Natural killer cell (primary cell): ENCODE data around the gene PTCRA. TPM values are rescaled to one million over a fixed set of nuclear protein-coding genes. Genes with fewer than 3 reads are reported as not detected.

ENCODE experiments used
- ATAC-seq, 3 donors: fragments of 150-1000 bp in 2 of 3; fragments of 200-7000 bp in 1 of 3; cut with Tn5 transposase; 1 replicate in 1 of 3; 2 replicates in 2 of 3; pipeline ENCODE4 v1.10.0; 2021; ENCODE audit warnings: mild to moderate bottlenecking in 2 of 3, moderate library complexity in 2 of 3
- DNase-seq, 2 donors: peaks; one replicate each; pipeline versions ENCODE4 v3.0.0 to v3.0.0-alpha.2; 2013 to 2021; ENCODE audit warnings: mixed read lengths in 1 of 2
- H3K27ac ChIP-seq: one replicate; pipeline ENCODE4 v1.5.1; 2013; ENCODE audit warnings: mild to moderate bottlenecking, low read length
- H3K27me3 ChIP-seq: one replicate; pipeline ENCODE4 v1.6.1; 2013; ENCODE audit warnings: low read length; ENCODE audit not compliant: control insufficient read depth, insufficient read depth
- H3K36me3 ChIP-seq: one replicate; pipeline ENCODE4 v1.6.1; 2013; ENCODE audit warnings: low read length; ENCODE audit not compliant: control insufficient read depth, insufficient read depth
- H3K4me1 ChIP-seq: one replicate; pipeline ENCODE4 v1.6.1; 2013; ENCODE audit warnings: low read length; ENCODE audit not compliant: control insufficient read depth, insufficient read depth
- H3K4me3 ChIP-seq: one replicate; pipeline ENCODE4 v1.5.1; 2013; ENCODE audit warnings: low read length
- H3K9me3 ChIP-seq: one replicate; pipeline ENCODE4 v1.6.1; 2013; ENCODE audit warnings: low read length; ENCODE audit not compliant: control insufficient read depth, insufficient read depth
- H3K27ac Mint-ChIP-seq, 2 donors: one replicate each; pipeline ENCODE4 v1.8.0; 2022; ENCODE audit warnings: mild to moderate bottlenecking in 2 of 2, mixed read lengths in 2 of 2, moderate library complexity in 1 of 2
- H3K27me3 Mint-ChIP-seq, 2 donors: one replicate each; pipeline ENCODE4 v1.8.0; 2022; ENCODE audit warnings: low read depth in 2 of 2, mixed read lengths in 2 of 2
- H3K36me3 Mint-ChIP-seq: one replicate; pipeline ENCODE4 v1.8.0; 2022; ENCODE audit warnings: mixed read lengths
- H3K4me1 Mint-ChIP-seq, 2 donors: one replicate each; pipeline ENCODE4 v1.8.0; 2022; ENCODE audit warnings: mixed read lengths in 2 of 2
- H3K4me3 Mint-ChIP-seq: one replicate; pipeline ENCODE4 v1.8.0; 2022; ENCODE audit warnings: mild to moderate bottlenecking, moderate library complexity, mixed read lengths
- H3K9me3 Mint-ChIP-seq, 2 donors: one replicate each; pipeline ENCODE4 v1.8.0; 2022; ENCODE audit warnings: mixed read lengths in 2 of 2
- CTCF ChIP-seq: fragments of 200-600 bp; IDR thresholded peaks from one replicate; pipeline ENCODE4 v1.8.0; 2022; ENCODE audit warnings: antibody characterized with exemption
- WGBS: methylation state at CpG from one replicate; pipeline ENCODE4 v1.1.7; 2013; ENCODE audit warnings: missing lambda C conversion rate; ENCODE audit not compliant: insufficient coverage; 5-methylcytosine and 5-hydroxymethylcytosine counted together
- intact Hi-C: fragments of 100-400 bp; cut with micrococcal nuclease; formaldehyde crosslinking; loops from one replicate; pipeline ENCODE4 v1.14.2; 2022
- total RNA-seq, 4 donors: library from RNA; stranded (reverse); fragments of 120-200 nt in 1 of 4; gene quantifications; one replicate each; pipeline versions ENCODE4 v1.2.3 to v1.2.4, GENCODE V29; 2013 to 2022

The PTCRA gene
- total RNA-seq, 3 donors from 2014 or later (not counting 1 experiment from before 2014, with no cell fraction given), result 3.7 to 4.7 TPM; not detected in 1

- Mint-ChIP-seq H3K36me3 (no peaks in the 10 kb centered on the region), H3K9me3 (no peaks in the 10 kb centered on the region), H3K4me1 (peaks cover 12 to 18% of the 10 kb centered on the region in 2 donors), H3K27ac (peak overlapping the region in 1 of 2 donors; percentile 21), H3K27me3 (no peaks in the 10 kb centered on the region), H3K4me3 (no peak overlapping the region)
- Histone ChIP-seq H3K4me1 (peaks cover 15% of the 10 kb centered on the region), H3K4me3 (no peak overlapping the region), H3K27ac (no peak overlapping the region), H3K36me3 (peaks cover 10% of the 10 kb centered on the region), H3K27me3 (no peaks in the 10 kb centered on the region), H3K9me3 (no peaks in the 10 kb centered on the region)
- TF ChIP-seq CTCF, result no peak
- 92% methylated on average over 3 of the region's 3 CpGs for WGBS
- no peak for DNase-seq
- intact Hi-C loops, result no loop called here
- ATAC-seq, result no peak
These were observed 58.1 kb downstream of the PTCRA start for GRCh38 chr6:42973926-42974325.

GRCh38 chr6:42974919-42975505, 59.2 kb downstream of the PTCRA start:
- Mint-ChIP-seq H3K4me1 (peaks cover 23 to 28% of the 10 kb centered on the region in 2 donors), H3K4me3 (no peak overlapping the region), H3K36me3 (no peaks in the 10 kb centered on the region), H3K9me3 (no peaks in the 10 kb centered on the region), H3K27ac (peak overlapping the region; percentile 31 to 40), H3K27me3 (no peaks in the 10 kb centered on the region)
- intact Hi-C loops, result no loop called here
- Histone ChIP-seq H3K4me3 (no peak overlapping the region), H3K27ac (no peak overlapping the region), H3K9me3 (no peaks in the 10 kb centered on the region), H3K4me1 (peaks cover 23% of the 10 kb centered on the region), H3K27me3 (no peaks in the 10 kb centered on the region), H3K36me3 (peaks cover 2% of the 10 kb centered on the region)
- ATAC-seq, result no peak
- DNase-seq, result no peak
- 92% methylated on average over 5 of the region's 5 CpGs for WGBS
- no peak for TF ChIP-seq CTCF

Other genes starting within 250 kb of the PTCRA start
- gene PRPH2, start 193.5 kb upstream of the PTCRA start, total RNA-seq, result under 1 TPM; 0.12 to 0.16 (median 0.13) TPM
- gene TBCC, start 169.9 kb upstream of the PTCRA start, total RNA-seq, result 10 to 100 TPM; 64.1 to 77.6 (median 65.6) TPM
- 10 to 100 TPM; 31.1 to 43.4 (median 37.1) TPM for gene BICRAL, start 134.0 kb upstream of the PTCRA start, total RNA-seq
- gene RPL7L1, start 36.4 kb upstream of the PTCRA start, total RNA-seq, result 10 to 100 TPM; 66.9 to 67.2 (median 66.9) TPM
- gene CNPY3, start 13.4 kb downstream of the PTCRA start, total RNA-seq, result 10 to 100 TPM; 52.4 to 71.2 (median 59.8) TPM
- 1 to 10 TPM; 2.0 to 2.8 (median 2.6) TPM for gene GNMT, start 44.7 kb downstream of the PTCRA start, total RNA-seq
- 10 to 100 TPM in 1 of 3 donors, 1 to 10 TPM in 2; 8.2 to 13.6 (median 9.9) TPM for gene PEX6, start 63.1 kb downstream of the PTCRA start, total RNA-seq
- gene PPP2R5D, start 68.5 kb downstream of the PTCRA start, total RNA-seq, result 10 to 100 TPM; 30.5 to 49.1 (median 40.1) TPM
- 10 to 100 TPM; 29.6 to 34.3 (median 34.2) TPM for gene MEA1, start 97.9 kb downstream of the PTCRA start, total RNA-seq
- gene KLHDC3, start 98.2 kb downstream of the PTCRA start, total RNA-seq, result 10 to 100 TPM; 52.7 to 60.9 (median 53.7) TPM
- 10 to 100 TPM; 33.1 to 43.9 (median 38.7) TPM for gene RRP36, start 105.6 kb downstream of the PTCRA start, total RNA-seq
- gene CUL7, start 137.8 kb downstream of the PTCRA start, total RNA-seq, result 10 to 100 TPM in 1 of 3 donors, 1 to 10 TPM in 2; 9.6 to 10.1 (median 9.9) TPM
- gene MRPL2, start 143.4 kb downstream of the PTCRA start, total RNA-seq, result 10 to 100 TPM; 33.4 to 38.4 (median 33.9) TPM
- gene KLC4, start 143.6 kb downstream of the PTCRA start, total RNA-seq, result 10 to 100 TPM; 35.9 to 39.4 (median 37.4) TPM
- gene PTK7, start 160.3 kb downstream of the PTCRA start, total RNA-seq, result 1 to 10 TPM; 1.7 to 5.6 (median 2.8) TPM